ENCODE data around the gene AKAP9. TPM values are rescaled to one million over a fixed set of nuclear protein-coding genes. Genes with fewer than 3 reads are reported as not detected.

The AKAP9 gene
- total RNA-seq, result 170 TPM

GRCh38 chr7:91940572-91941341 lies at the start of gene AKAP9:
AKAP9 (plus strand) TSS chr7:91940862; CDS start chr7:91941100, 238 bp downstream.

GRCh38 chr7:92134271-92135051 lies 193.8 kb downstream of the AKAP9 start, which contains the start of gene CYP51A1:
CYP51A1 (minus strand) TSS chr7:92134477; CDS start chr7:92134364, 113 bp downstream.

Other genes starting within 250 kb of the AKAP9 start
- gene MTERF1, start 60.2 kb upstream of the AKAP9 start, total RNA-seq, result 19.4 TPM
- gene CYP51A1, start 193.6 kb downstream of the AKAP9 start, total RNA-seq, result 345 TPM
- 0.92 TPM for gene LRRD1, start 238.3 kb downstream of the AKAP9 start, total RNA-seq

Measured in diencephalon (tissue), 1 donor.